HG03460 (cell line): ENCODE measurements around the gene ERBB4.

ENCODE experiments used
- ATAC-seq: cut with Tn5 transposase; IDR thresholded peaks from one replicate; pipeline ENCODE4 v1.9.1; 2021; ENCODE audit not compliant: unreplicated experiment

Gene ERBB4

GRCh38 chr2:212428681-212429478 is 109.7 kb downstream of the ERBB4 start:
- no peak for ATAC-seq

GRCh38 chr2:212427638-212428037 is 111.0 kb downstream of the ERBB4 start:
- ATAC-seq, result no peak

- ATAC-seq, result no peak
Measured at GRCh38 chr2:212426637-212427412, 111.8 kb downstream of the ERBB4 start.

- ATAC-seq, result no peak
Measured at GRCh38 chr2:212424082-212424481, 114.5 kb downstream of the ERBB4 start.

- ATAC-seq, result no peak
Measured at GRCh38 chr2:212423089-212423488, 115.5 kb downstream of the ERBB4 start.

GRCh38 chr2:212421556-212422334 is 116.9 kb downstream of the ERBB4 start:
- no peak for ATAC-seq

- ATAC-seq, result no peak
Measured at GRCh38 chr2:212416086-212416485, 122.5 kb downstream of the ERBB4 start.

- no peak for ATAC-seq
Measured at GRCh38 chr2:212414767-212415211, 123.8 kb downstream of the ERBB4 start.

- no peak for ATAC-seq
Measured at GRCh38 chr2:212409560-212409959, 129.0 kb downstream of the ERBB4 start.

- no peak for ATAC-seq
Measured at GRCh38 chr2:212408524-212408923, 130.1 kb downstream of the ERBB4 start.

- no peak for ATAC-seq
Measured at GRCh38 chr2:212406716-212407115, 131.9 kb downstream of the ERBB4 start.

- ATAC-seq, result no peak
Measured at GRCh38 chr2:212402316-212402715, 136.3 kb downstream of the ERBB4 start.

GRCh38 chr2:212398316-212398715 is 140.3 kb downstream of the ERBB4 start:
- no peak for ATAC-seq

- no peak for ATAC-seq
Measured at GRCh38 chr2:212392544-212392943, 146.1 kb downstream of the ERBB4 start.

GRCh38 chr2:212392043-212392442 is 146.6 kb downstream of the ERBB4 start:
- no peak for ATAC-seq

GRCh38 chr2:212387146-212387545 is 151.5 kb downstream of the ERBB4 start:
- no peak for ATAC-seq

- ATAC-seq, result no peak
Measured at GRCh38 chr2:212385241-212385640, 153.4 kb downstream of the ERBB4 start.

- ATAC-seq, result no peak
Measured at GRCh38 chr2:212384027-212384426, 154.6 kb downstream of the ERBB4 start.

- ATAC-seq, result no peak
Measured at GRCh38 chr2:212381428-212382102, 157.0 kb downstream of the ERBB4 start.

GRCh38 chr2:212379103-212379502 is 159.5 kb downstream of the ERBB4 start:
- no peak for ATAC-seq

GRCh38 chr2:212367431-212367830 is 171.2 kb downstream of the ERBB4 start:
- no peak for ATAC-seq
